WERI-Rb-1 (cell line): Measurements from ENCODE around the gene CYP19A1.

Experiments used
- DNase-seq: peaks from one replicate; pipeline ENCODE4 v3.0.0-alpha.2; 2020
- H3K27ac ChIP-seq: fragments of 250-450 bp; sonication (Bioruptor Pico); 2 replicates; pipeline ENCODE4 v1.5.1; 2020; ENCODE audit warnings: mild to moderate bottlenecking, moderate library complexity
- H3K27me3 ChIP-seq: fragments of 250-450 bp; sonication (Bioruptor Pico); 2 replicates; pipeline ENCODE4 v1.5.1; 2021; ENCODE audit warnings: mild to moderate bottlenecking, low read depth, moderate library complexity; ENCODE audit not compliant: insufficient read depth, severe bottlenecking
- H3K36me3 ChIP-seq: fragments of 250-450 bp; sonication (Bioruptor Pico); 2 replicates; pipeline ENCODE4 v1.5.1; 2020; ENCODE audit warnings: mild to moderate bottlenecking, moderate library complexity
- H3K4me3 ChIP-seq: 2 replicates; pipeline ENCODE4 v1.5.1; 2011; ENCODE audit warnings: low read depth, mild to moderate bottlenecking, control low read depth, low read length
- H3K9me3 ChIP-seq: fragments of 250-450 bp; sonication (Bioruptor Pico); 2 replicates; pipeline ENCODE4 v1.5.1; 2021; ENCODE audit warnings: mild to moderate bottlenecking, moderate library complexity; ENCODE audit not compliant: severe bottlenecking
- CTCF ChIP-seq: IDR thresholded peaks from 2 replicates; pipeline ENCODE4 v1.5.1; 2011; ENCODE audit warnings: low read depth, mild to moderate bottlenecking, control low read depth, inconsistent platforms, low read length

The CYP19A1 gene

DNA sequence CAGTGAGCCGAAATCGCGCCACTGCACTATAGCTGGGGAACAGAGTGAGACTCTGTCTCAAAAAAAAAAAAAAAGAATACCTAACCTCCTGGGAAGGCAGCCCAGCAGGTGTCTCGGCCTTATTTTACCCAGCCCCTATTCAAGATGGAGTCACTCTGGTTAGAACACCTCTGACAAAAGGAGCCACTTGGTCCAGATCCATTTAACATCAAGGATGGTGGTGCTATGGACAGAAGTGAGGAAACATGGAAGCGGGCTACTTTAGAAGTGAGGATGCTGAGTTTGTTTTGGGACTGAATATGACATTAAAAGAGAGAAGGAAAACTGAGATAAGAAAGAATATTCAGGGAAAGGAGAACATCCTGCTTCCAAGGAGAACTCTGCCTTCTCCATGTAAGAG lies 17.8 kb upstream of the CYP19A1 start:
- TF ChIP-seq CTCF, result no peak
- no peak overlapping the region for H3K4me3 ChIP-seq

DNA sequence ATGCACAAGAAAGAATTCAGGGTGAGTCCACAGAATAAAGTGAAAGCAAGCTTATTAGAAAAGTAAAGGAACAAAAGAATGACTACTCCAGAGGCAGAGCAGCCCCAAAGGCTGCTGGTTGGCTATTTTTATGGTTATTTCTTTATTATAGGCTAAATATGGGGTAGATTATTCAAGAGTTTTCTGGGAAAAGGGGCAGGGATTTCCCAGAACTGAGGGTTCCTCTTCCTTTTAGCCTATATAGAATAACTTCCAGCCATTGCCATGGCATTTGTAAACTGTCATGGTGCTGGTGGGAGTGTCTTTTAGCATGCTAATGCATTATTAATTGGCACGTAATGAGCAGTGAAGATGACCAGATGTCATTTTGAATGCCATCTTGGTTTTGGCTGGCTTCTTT lies 16.7 kb upstream of the CYP19A1 start:
- Histone ChIP-seq H3K27me3 (no peaks in the 10 kb centered on the region), H3K27ac (no peak overlapping the region), H3K36me3 (no peaks in the 10 kb centered on the region), H3K9me3 (no peaks in the 10 kb centered on the region), H3K4me3 (no peak overlapping the region)
- no peak for TF ChIP-seq CTCF
- no peak for DNase-seq

More for the DNA sequence above, 17.8 kb upstream of the CYP19A1 start:
- Histone ChIP-seq H3K27ac (no peak overlapping the region), H3K27me3 (no peaks in the 10 kb centered on the region), H3K36me3 (no peaks in the 10 kb centered on the region), H3K9me3 (no peaks in the 10 kb centered on the region)
- no peak for DNase-seq

DNA sequence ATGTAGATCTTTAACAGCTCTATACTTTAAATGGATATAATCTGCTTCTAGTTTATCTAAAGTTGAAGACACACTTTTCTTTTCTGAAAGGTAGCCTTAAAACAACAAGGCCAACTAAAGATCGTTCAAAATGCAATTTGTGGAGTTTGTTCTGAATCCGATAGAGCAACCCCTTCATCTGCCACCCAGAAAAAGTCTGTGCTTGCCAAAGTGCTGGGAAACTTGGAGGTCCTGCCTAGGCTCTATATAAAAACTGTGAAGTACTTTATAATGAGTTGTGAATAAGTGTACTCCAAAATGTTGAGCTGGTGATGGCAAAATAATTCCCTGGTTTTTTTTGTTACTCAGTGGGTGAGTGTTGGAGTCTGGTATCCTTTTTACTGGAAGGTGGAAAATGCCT lies 15.6 kb upstream of the CYP19A1 start:
- TF ChIP-seq CTCF, result no peak
- H3K9me3 ChIP-seq, result no peaks in the 10 kb centered on the region
- no peaks in the 10 kb centered on the region for H3K27me3 ChIP-seq
- no peaks in the 10 kb centered on the region for H3K36me3 ChIP-seq
- no peak for DNase-seq
- H3K4me3 ChIP-seq, result no peak overlapping the region
- no peak overlapping the region for H3K27ac ChIP-seq

- no peak for TF ChIP-seq CTCF
- Histone ChIP-seq H3K27me3 (no peaks in the 10 kb centered on the region), H3K9me3 (no peaks in the 10 kb centered on the region), H3K36me3 (no peaks in the 10 kb centered on the region), H3K27ac (no peak overlapping the region), H3K4me3 (no peak overlapping the region)
- DNase-seq, result no peak
These were observed 12.3 kb upstream of the CYP19A1 start for GRCh38 chr15:51350723-51351122.

GRCh38 chr15:51349156-51349844 lies 10.9 kb upstream of the CYP19A1 start:
- DNase-seq, result no peak
- Histone ChIP-seq H3K27ac (no peak overlapping the region), H3K4me3 (no peak overlapping the region), H3K9me3 (no peaks in the 10 kb centered on the region), H3K36me3 (no peaks in the 10 kb centered on the region), H3K27me3 (no peaks in the 10 kb centered on the region)
- no peak for TF ChIP-seq CTCF

GRCh38 chr15:51348688-51349087 lies 10.3 kb upstream of the CYP19A1 start:
- H3K36me3 ChIP-seq, result no peaks in the 10 kb centered on the region
- H3K27ac ChIP-seq, result no peak overlapping the region
- no peaks in the 10 kb centered on the region for H3K27me3 ChIP-seq
- H3K9me3 ChIP-seq, result no peaks in the 10 kb centered on the region
- no peak for DNase-seq
- no peak overlapping the region for H3K4me3 ChIP-seq
- no peak for TF ChIP-seq CTCF
